Mesendoderm (in vitro differentiated cells): ENCODE results near the gene EXD3.

Source experiments
- DNase-seq: peaks from one replicate; pipeline ENCODE4 v3.0.0; 2013
- H2AK5ac ChIP-seq: 2 replicates; pipeline ENCODE4 v1.6.1; 2013; ENCODE audit warnings: low read length, inconsistent platforms
- H2BK120ac ChIP-seq: 2 replicates; pipeline ENCODE4 v1.6.1; 2013; ENCODE audit warnings: low read depth, mild to moderate bottlenecking, low read length, moderate library complexity, mixed read lengths
- H2BK15ac ChIP-seq: replicated peaks from 2 replicates; pipeline ENCODE4 v1.6.1; 2013; ENCODE audit warnings: low read depth, mild to moderate bottlenecking, moderate library complexity
- H2BK5ac ChIP-seq: 2 replicates; pipeline ENCODE4 v1.6.1; 2013; ENCODE audit warnings: low read length, inconsistent platforms
- H3K18ac ChIP-seq: 2 replicates; pipeline ENCODE4 v1.6.1; 2013; ENCODE audit warnings: mild to moderate bottlenecking, low read length, mixed read lengths
- H3K23ac ChIP-seq: one replicate; pipeline ENCODE4 v1.6.1; 2013; ENCODE audit warnings: low read length
- H3K27ac ChIP-seq: 2 replicates; pipeline ENCODE4 v1.5.1; 2013; ENCODE audit warnings: low read depth, mild to moderate bottlenecking, inconsistent platforms, low read length, moderate library complexity
- H3K27me3 ChIP-seq: 2 replicates; pipeline ENCODE4 v1.6.1; 2013; ENCODE audit warnings: low read length, control low read depth, mild to moderate bottlenecking, inconsistent platforms; ENCODE audit not compliant: insufficient read depth, poor library complexity
- H3K36me3 ChIP-seq: 2 replicates; pipeline ENCODE4 v1.6.1; 2013; ENCODE audit warnings: low read length, inconsistent platforms; ENCODE audit not compliant: control insufficient read depth, insufficient read depth
- H3K4ac ChIP-seq: one replicate; pipeline ENCODE4 v1.6.1; 2013; ENCODE audit warnings: low read depth, mild to moderate bottlenecking, low read length, moderate library complexity
- H3K4me1 ChIP-seq: 2 replicates; pipeline ENCODE4 v1.6.1; 2013; ENCODE audit warnings: low read depth, low read length, inconsistent platforms; ENCODE audit not compliant: control insufficient read depth
- H3K4me2 ChIP-seq: 2 replicates; pipeline ENCODE4 v1.6.1; 2013; ENCODE audit warnings: low read length
- H3K4me3 ChIP-seq: 2 replicates; pipeline ENCODE4 v1.5.1; 2013; ENCODE audit warnings: mild to moderate bottlenecking, low read length
- H3K56ac ChIP-seq: one replicate; pipeline ENCODE4 v1.6.1; 2013; ENCODE audit warnings: low read length
- H3K79me1 ChIP-seq: 2 replicates; pipeline ENCODE4 v1.6.1; 2013; ENCODE audit warnings: low read length, inconsistent platforms
- H3K79me2 ChIP-seq: 2 replicates; pipeline ENCODE4 v1.6.1; 2013; ENCODE audit warnings: mild to moderate bottlenecking, low read length; ENCODE audit not compliant: control insufficient read depth, insufficient read depth
- H3K9ac ChIP-seq: 2 replicates; pipeline ENCODE4 v1.6.1; 2013; ENCODE audit warnings: low read length, inconsistent platforms
- H4K5ac ChIP-seq: one replicate; pipeline ENCODE4 v1.6.1; 2013; ENCODE audit warnings: low read length
- H4K8ac ChIP-seq: one replicate; pipeline ENCODE4 v1.6.1; 2013; ENCODE audit warnings: low read depth, mild to moderate bottlenecking, control low read depth, low read length, moderate library complexity
- WGBS: extraction: QIAGEN DNeasy Blood & Tissue Kit; methylation state at CpG from one replicate; pipeline ENCODE4 v1.1.7; 2013; ENCODE audit warnings: low lambda C conversion rate, missing lambda C conversion rate; ENCODE audit not compliant: insufficient coverage; ENCODE audit errors: extremely low coverage; 5-methylcytosine and 5-hydroxymethylcytosine counted together

The EXD3 gene

GRCh38 chr9:137277329-137278041, 145.5 kb downstream of the EXD3 start, which contains the start of gene TOR4A:
Gene TOR4A, plus strand, starts transcription at chr9:137277726. Its CDS starts 964 bp downstream, at chr9:137278690.
- peak; percentile 94 for DNase-seq
- Histone ChIP-seq H2BK5ac (peak within 1 kb of the TSS; percentile 58), H3K4me3 (peak within 1 kb of the TSS; percentile 51), H3K27ac (peak within 1 kb of the TSS; percentile 81), H3K18ac (peak within 1 kb of the TSS; percentile 86), H3K4me1 (peaks cover 7% of the 10 kb centered on the region), H3K79me1 (peaks cover 3% of the 10 kb centered on the region), H3K56ac (peak within 1 kb of the TSS; percentile 93), H3K79me2 (no peaks in the 10 kb centered on the region), H3K36me3 (no peaks in the 10 kb centered on the region), H2AK5ac (no peak within 1 kb of the TSS), H4K8ac (peak within 1 kb of the TSS; percentile 82), H3K4ac (peak within 1 kb of the TSS; percentile 92), H3K27me3 (no peaks in the 10 kb centered on the region), H2BK15ac (peak within 1 kb of the TSS; percentile 20), H2BK120ac (peak within 1 kb of the TSS; percentile 65), H4K5ac (no peak within 1 kb of the TSS), H3K4me2 (peak within 1 kb of the TSS; percentile 74), H3K23ac (peak within 1 kb of the TSS; percentile 66), H3K9ac (peak within 1 kb of the TSS; percentile 88)
- no CpG with 5 or more reads among the region's 25 CpGs for WGBS

DNA sequence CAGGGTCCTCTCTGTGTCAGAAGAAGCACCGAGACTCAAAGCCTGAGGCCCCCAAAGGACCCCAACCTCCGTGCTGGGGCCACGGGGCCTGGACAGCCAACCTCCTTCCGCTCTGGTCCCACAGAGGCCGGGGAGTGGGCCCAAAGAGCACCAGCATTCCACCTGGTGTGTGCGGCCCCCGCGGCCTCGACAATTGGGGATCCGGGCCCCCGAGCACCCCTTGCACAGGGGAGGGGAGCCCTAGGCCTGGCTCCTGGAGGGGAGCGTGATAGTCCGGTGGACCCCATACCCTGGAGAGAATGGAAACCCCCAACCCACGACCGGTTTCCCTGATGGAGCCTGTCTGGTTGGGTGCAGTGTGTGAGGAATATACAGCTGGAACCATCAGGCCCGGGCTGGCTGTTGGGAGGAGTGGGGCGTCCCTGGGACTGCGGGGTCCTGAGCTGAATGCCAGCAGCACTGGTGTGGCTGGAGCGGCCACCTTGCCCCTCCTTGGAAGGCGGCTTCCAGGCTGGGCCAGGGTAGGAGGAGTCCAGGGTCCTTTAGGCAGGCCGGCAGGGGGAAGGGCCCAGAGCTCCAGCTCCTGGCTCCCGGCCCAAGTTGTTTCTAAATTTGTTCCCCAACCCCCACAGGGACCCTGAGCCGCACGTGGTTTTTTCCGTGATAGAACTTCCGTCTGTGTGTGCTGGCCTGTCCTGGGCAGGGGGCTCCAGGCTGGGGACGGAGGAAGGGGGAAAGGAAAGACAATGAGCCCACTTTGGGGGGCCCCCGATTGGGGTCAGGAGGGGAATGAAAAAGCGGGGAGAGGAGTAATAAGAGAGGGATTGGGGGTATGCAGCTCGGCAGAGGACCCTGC, 146.3 kb downstream of the EXD3 start:
- Histone ChIP-seq H2AK5ac (no peak overlapping the region), H3K4ac (peak overlapping the region; percentile 56), H2BK15ac (no peak overlapping the region), H3K36me3 (no peaks in the 10 kb centered on the region), H3K56ac (peak overlapping the region; percentile 93), H3K79me2 (no peaks in the 10 kb centered on the region), H3K4me3 (no peak overlapping the region), H3K23ac (peak overlapping the region; percentile 39), H3K27me3 (no peaks in the 10 kb centered on the region), H4K5ac (no peak overlapping the region), H3K4me1 (peaks cover 7% of the 10 kb centered on the region), H4K8ac (no peak overlapping the region), H2BK120ac (no peak overlapping the region), H3K79me1 (peaks cover 3% of the 10 kb centered on the region), H2BK5ac (peak overlapping the region; percentile 58), H3K18ac (peak overlapping the region; percentile 65), H3K27ac (peak overlapping the region; percentile 81), H3K9ac (peak overlapping the region; percentile 88), H3K4me2 (peak overlapping the region; percentile 5)
- DNase-seq, result peak; percentile 84
- no CpG with 5 or more reads among the region's 30 CpGs for WGBS

DNA sequence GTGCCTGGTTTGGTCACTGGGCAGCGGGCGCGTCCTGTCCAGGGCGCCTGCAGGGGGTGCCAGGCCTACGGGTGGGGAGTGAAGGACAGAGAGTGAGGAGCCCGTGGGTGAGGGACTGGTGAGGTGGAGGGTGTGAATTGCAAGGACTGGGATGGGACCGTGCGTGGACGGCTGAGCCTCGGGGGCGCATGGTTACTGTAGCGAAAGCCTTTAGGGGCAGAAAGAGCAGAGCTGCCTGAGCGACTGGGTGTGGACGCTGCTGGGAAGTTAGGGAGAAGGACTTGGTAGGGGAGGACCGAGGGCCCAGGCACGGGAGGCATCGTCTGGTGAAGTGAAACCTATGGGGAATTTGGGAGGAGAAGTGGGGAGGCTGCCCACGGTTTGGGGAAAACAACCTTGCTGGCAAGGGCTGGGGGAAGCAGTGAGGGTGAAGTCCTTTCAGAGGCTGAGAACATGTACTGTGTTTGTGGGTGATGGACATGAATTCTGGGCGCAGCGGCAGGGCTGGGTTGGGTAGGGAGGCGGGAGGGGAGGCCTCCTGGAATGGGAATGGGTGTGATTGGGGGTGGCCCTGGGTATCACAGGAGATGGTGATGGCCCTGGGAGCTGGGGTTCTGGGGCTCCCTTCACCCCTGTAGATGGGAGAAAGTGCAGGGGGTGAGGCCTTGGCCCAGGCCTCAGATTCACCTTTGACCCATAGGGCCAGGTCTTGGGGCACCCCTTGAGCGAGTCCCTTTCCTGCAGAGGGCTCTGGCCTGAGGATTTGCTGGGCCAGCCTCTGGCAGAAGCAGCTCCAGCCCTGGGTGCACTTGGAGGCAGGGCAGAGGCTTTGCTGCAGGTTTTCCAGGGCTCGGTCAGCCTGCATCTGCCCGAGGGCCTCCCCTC, 147.1 kb downstream of the EXD3 start:
- peak overlapping the region; percentile 2 for H3K18ac ChIP-seq
- H2BK120ac ChIP-seq, result no peak overlapping the region
- peak overlapping the region; percentile 93 for H3K56ac ChIP-seq
- no peak overlapping the region for H3K4me3 ChIP-seq
- no peak overlapping the region for H3K23ac ChIP-seq
- H4K8ac ChIP-seq, result no peak overlapping the region
- no peak overlapping the region for H2BK5ac ChIP-seq
- no peaks in the 10 kb centered on the region for H3K36me3 ChIP-seq
- H3K9ac ChIP-seq, result peak overlapping the region; percentile 88
- H2AK5ac ChIP-seq, result no peak overlapping the region
- no peak overlapping the region for H2BK15ac ChIP-seq
- H3K27ac ChIP-seq, result peak overlapping the region; percentile 81
- H3K4ac ChIP-seq, result no peak overlapping the region
- H3K4me2 ChIP-seq, result no peak overlapping the region
- no peaks in the 10 kb centered on the region for H3K79me2 ChIP-seq
- no peak overlapping the region for H4K5ac ChIP-seq
- DNase-seq, result no peak
- no peaks in the 10 kb centered on the region for H3K27me3 ChIP-seq
- peaks cover 7% of the 10 kb centered on the region for H3K4me1 ChIP-seq
- WGBS, result no CpG with 5 or more reads among the region's 24 CpGs
- peaks cover 3% of the 10 kb centered on the region for H3K79me1 ChIP-seq

DNA sequence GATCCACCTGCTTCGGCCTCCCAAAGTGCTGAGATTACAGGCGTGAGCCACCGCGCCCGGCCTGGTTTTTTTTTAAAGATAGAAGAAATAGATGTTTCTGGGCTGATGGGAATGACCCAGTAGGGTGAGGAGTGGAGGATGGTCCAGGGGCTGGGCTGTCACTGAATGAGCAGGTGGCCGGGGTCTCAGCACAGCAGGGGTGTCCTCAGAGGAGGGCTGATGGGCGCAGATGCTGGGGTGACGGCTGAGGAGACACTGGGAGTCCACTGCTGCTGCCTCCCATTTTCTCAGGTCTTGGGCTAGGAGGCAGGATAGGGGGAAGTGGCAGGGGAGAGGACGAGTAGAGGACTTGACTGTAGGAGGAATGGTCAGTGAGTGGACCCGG, 147.8 kb downstream of the EXD3 start:
- Histone ChIP-seq H3K4me3 (no peak overlapping the region), H3K4me1 (peaks cover 7% of the 10 kb centered on the region), H3K79me2 (no peaks in the 10 kb centered on the region), H2BK5ac (no peak overlapping the region), H3K4ac (no peak overlapping the region), H3K18ac (no peak overlapping the region), H2BK120ac (no peak overlapping the region), H3K27me3 (no peaks in the 10 kb centered on the region), H3K36me3 (no peaks in the 10 kb centered on the region), H3K79me1 (peaks cover 3% of the 10 kb centered on the region), H3K23ac (no peak overlapping the region), H4K5ac (no peak overlapping the region), H3K4me2 (no peak overlapping the region), H3K27ac (no peak overlapping the region), H3K9ac (no peak overlapping the region), H2AK5ac (no peak overlapping the region), H2BK15ac (no peak overlapping the region), H3K56ac (no peak overlapping the region), H4K8ac (no peak overlapping the region)
- WGBS, result no CpG with 5 or more reads among the region's 10 CpGs
- no peak for DNase-seq

- H3K36me3 ChIP-seq, result peaks cover 1% of the 10 kb centered on the region
- no CpG with 5 or more reads among the region's 15 CpGs for WGBS
- H3K18ac ChIP-seq, result no peak overlapping the region
- H3K9ac ChIP-seq, result no peak overlapping the region
- H3K27me3 ChIP-seq, result no peaks in the 10 kb centered on the region
- H3K23ac ChIP-seq, result no peak overlapping the region
- H3K79me1 ChIP-seq, result peaks cover 4% of the 10 kb centered on the region
- H2BK120ac ChIP-seq, result no peak overlapping the region
- H3K4ac ChIP-seq, result no peak overlapping the region
- H4K5ac ChIP-seq, result no peak overlapping the region
- DNase-seq, result no peak
- H3K79me2 ChIP-seq, result no peaks in the 10 kb centered on the region
- no peak overlapping the region for H2BK15ac ChIP-seq
- H4K8ac ChIP-seq, result no peak overlapping the region
- no peak overlapping the region for H3K4me3 ChIP-seq
- H2AK5ac ChIP-seq, result no peak overlapping the region
- no peak overlapping the region for H3K56ac ChIP-seq
- H3K4me1 ChIP-seq, result peaks cover 7% of the 10 kb centered on the region
- H2BK5ac ChIP-seq, result no peak overlapping the region
- H3K4me2 ChIP-seq, result no peak overlapping the region
- no peak overlapping the region for H3K27ac ChIP-seq
Observed at GRCh38 chr9:137273611-137274320, 149.2 kb downstream of the EXD3 start.
